ENCODE measurements around the gene NEBL.
"Not testable (repeated sequence)": the region's sequence is repeated elsewhere in the genome, so short reads cannot be mapped to it uniquely, and the experiment has no call there.

The NEBL gene, protein sequence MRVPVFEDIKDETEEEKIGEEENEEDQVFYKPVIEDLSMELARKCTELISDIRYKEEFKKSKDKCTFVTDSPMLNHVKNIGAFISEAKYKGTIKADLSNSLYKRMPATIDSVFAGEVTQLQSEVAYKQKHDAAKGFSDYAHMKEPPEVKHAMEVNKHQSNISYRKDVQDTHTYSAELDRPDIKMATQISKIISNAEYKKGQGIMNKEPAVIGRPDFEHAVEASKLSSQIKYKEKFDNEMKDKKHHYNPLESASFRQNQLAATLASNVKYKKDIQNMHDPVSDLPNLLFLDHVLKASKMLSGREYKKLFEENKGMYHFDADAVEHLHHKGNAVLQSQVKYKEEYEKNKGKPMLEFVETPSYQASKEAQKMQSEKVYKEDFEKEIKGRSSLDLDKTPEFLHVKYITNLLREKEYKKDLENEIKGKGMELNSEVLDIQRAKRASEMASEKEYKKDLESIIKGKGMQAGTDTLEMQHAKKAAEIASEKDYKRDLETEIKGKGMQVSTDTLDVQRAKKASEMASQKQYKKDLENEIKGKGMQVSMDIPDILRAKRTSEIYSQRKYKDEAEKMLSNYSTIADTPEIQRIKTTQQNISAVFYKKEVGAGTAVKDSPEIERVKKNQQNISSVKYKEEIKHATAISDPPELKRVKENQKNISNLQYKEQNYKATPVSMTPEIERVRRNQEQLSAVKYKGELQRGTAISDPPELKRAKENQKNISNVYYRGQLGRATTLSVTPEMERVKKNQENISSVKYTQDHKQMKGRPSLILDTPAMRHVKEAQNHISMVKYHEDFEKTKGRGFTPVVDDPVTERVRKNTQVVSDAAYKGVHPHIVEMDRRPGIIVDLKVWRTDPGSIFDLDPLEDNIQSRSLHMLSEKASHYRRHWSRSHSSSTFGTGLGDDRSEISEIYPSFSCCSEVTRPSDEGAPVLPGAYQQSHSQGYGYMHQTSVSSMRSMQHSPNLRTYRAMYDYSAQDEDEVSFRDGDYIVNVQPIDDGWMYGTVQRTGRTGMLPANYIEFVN

DNA sequence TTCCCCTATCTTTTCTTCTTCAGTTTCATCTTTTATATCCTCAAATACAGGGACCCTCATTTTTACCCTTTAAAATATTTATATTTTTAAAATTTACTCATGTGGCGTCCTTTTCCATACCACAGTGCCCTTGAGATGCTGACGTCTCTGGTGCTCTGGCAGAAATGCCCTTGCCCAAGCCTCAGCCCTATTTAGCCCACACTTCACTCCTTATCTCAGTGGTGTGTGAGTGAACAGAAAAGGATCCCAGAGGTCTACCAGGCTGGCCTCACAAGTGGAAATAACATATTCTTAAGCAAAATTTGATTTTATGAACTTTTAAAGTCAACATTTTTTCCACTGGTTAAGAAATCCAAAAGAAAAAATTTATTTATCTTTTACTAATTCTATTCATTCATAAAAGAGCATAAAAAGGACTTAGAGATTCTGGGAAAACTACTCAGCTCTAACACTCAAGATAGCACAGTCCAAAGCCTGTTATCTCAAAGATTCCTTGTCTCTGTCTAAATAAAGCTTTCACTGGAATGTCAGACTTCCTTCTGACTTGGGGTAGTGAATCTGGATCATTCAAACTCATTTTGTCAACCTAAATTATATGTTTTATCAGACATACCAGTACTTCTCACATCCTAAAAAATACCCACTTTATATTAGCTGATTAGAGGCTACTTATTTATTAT lies at the start of gene NEBL:
Gene NEBL, minus strand, starts transcription at position 166 of the 680 bp plus-strand sequence. Its CDS starts 106 bp downstream, at position 60.
- DNase-seq, result no peak

DNA sequence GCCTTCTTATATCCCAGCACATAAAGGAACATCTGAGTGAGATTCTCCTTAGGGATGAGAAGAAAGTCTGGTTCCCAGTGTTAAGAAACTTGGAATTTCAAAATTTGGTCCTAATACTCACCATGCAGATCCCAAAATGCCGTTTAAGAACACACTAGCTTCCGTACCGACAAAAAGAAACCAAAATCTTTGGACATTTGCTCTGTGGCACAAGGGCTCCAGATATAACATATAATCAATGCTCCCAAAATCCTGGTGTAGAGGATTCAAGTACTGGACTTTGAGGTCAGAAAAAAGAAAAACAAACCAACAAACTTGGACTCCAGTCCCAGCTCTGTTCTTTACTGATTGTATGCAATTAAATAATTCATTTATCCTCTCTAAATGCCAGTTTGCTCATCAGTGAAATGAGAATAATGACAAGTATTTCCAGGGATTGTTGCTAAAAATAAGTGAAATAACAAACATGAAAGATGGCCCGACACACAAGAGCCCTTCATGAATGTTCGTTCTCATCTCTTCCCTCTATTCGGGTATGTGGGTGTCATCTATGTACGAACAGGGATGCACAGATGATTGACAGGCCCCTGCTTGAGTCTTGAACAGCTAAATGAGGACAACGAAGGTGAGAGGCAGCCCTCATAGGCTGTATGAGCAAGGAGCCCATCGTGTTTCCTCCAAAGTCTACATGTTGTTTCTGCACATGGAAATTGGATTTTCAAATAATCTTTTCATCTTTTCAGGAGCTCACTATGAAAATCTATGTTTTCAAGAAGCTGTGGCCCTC lies 48.6 kb upstream of the NEBL start:
- no peak for DNase-seq

DNA sequence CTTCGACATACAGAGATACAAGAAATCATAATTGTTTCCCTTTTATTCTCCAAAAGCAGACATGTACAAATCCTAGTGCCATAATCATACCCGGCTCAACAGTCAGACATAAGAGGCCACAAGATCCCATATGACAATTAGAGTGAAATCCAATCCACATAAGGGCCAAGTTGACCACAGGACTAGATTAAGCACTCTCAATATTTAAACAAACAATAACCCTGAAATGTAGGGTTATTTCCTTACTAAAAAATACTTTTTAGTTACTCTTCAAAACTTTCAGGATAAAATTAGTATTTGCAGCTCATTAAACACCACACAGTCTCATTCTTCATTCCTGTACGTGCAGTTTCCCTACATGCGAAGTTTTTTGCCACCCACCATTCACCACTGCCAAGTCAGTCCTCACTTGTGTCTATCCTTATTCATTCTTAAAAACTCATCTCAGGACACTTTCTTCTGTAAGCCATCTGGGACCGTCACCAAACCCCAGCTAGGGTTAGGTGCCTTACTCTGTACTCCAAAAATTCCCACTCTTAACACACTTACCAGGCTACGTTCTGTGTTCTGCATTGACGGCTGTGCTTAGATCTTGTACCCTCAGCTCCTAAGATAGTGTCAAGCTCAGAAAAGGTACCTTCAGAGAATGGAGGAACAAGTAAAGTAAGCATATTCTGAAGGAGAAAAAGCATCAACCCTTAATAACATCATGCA lies 47.8 kb upstream of the NEBL start:
- DNase-seq, result no peak

DNA sequence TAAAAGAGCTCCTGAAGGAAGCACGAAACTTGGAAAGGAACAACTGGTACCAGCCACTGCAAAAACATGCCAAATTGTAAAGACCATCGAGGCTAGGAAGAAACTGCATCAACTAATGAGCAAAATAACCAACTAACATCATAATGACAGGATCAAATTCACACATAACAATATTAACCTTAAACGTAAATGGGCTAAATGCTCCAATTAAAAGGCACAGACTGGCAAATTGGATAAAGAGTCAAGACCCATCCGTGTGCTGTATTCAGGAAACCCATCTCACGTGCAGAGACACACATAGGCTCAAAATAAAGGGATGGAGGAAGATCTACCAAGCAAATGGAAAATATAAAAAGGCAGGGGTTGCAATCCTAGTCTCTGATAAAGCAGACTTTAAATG lies 42.3 kb upstream of the NEBL start:
- DNase-seq, result not testable (repeated sequence)

DNA sequence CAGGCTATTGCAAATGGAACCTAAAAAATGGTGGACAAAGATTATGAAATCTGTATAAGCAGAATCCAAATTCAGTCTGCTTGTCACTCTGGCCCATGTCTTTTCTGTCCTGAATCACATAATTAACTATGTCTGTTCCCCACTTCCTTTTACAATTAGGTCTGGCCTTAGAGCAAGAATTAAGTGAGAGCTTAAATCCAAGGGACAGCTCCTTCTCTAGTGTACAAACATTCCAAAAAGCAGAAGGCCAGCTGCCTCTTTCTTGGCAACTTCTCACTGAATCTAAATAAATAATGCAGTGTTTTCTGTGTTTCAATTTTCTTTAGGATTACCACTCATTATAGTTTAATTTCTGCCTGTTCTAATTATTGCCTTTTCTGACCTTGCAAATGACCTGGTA lies 39.3 kb upstream of the NEBL start:
- no peak for DNase-seq

DNA sequence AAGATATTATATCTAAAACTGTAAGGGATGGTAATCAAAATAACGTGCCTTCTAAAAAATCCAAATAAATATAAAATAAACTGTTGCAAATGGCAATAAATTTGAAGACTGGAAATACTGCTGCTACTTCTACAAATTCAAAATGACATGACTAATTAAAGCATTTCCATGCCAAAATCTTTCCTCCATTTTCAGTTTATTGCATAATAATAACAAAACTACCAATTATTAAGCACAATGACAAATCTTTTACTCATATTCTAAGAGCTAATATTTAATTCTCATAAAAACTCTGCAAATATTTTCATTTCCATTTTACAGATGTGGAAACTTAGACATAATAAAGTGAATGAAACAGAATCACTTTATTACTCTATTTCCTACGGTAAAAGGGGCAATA lies 38.8 kb upstream of the NEBL start:
- no peak for DNase-seq

DNA sequence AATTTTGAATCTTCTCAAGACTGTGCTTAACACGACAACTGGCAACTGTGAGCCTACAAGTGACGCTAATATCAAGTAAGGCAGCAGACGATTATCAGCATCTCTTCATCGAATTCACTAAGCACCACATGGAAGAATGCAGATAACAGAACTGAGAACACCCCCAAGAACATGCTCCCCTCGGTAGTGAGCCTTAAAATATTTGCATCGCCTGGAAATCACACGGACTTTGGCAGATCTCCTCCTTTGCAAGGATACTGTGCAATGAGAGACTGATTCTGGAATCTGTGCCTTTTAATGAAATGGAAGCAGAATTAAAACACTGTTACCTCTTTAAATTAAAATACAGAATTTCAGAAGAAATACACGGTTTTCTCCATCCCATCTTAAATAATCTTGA lies 38.2 kb upstream of the NEBL start:
- DNase-seq, result no peak

DNA sequence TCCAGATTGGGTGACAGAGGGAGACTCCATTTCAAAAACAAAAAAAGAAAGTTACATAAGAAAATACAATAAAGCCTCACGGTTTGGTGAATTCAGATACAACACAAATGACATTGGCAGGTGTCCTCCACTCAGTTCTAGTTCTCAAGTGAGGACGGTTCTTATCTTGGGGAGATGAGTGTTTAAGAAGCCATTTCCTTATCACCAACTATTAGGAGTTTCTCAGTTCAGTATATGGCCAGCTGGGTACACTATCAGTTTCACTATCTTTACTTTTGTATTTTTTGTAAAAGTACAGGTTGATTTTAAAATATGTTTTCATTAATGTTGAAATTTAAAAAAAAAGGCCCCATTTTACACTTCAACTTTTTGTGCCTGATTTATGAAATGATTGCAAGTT lies 36.6 kb upstream of the NEBL start:
- DNase-seq, result no peak

DNA sequence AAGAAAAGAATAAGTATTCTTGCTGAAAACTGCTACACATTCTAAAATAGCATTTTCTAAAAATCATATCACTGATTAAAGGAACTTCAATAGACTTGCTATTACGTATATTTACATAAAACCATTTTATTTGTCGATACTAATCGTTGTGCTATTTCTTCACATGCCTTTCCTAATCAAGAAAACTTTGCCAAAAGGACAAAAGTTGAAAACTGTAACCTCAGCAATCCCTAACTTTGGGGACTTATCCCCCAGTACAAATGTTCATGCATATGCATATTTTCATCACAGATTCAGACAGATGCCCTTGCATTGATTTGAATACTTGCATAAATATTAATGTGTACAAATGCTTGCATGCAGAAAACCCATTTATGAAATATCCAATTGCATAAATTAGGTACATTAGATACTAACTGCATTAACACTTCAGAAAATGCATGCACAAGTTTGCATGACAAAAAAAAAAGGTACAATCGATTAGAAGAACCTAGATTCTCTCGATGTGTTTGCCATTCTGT lies 35.6 kb upstream of the NEBL start:
- no peak for DNase-seq

DNA sequence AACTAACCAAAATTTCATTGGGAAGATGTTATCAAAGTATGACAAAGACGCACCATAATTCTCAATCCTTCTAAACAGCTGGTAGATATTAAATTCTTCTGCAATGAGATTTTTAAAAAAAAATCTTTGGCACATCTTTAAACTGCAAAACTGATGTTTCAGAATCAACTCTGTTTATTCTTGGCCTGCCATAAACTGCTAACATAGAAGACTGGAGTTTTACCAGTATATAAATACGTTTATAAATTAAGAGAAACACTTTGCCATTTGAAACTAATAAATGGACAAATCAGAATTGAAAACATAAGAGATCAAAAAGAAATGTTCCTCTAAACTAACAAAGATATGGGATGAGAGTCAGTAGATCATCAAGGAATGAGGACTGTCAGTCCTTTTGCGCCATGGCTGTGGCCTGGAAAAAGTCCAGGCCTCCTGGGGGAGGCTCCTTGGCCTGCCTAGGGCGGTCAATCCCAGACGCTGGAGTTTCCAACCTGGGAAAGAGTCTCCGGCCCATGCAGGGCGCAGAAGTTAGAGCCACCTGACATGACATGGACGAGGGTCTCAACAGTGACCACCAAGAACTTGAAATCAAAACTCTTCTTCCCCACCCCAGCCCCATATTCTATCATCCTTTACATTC lies 34.2 kb upstream of the NEBL start:
- DNase-seq, result no peak

DNA sequence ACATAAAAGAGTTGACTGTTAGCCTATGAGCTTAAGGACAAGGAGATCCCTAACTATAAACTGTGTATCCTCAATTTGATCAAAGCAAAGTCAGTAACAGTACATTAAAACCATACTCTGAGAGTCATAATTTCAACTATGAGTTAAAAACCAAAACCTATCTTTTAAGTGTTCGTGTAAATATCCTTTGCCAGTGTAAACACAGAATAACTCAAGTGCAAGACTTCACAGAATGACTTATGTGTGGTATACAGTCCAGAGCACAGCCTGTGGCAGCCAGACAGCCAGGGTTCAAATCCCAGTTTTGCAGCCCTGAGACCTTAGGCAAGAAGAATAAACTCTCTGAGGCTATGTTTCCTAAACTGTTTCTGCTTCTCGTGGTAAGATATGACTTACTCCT lies 30.3 kb upstream of the NEBL start:
- DNase-seq, result no peak

DNA sequence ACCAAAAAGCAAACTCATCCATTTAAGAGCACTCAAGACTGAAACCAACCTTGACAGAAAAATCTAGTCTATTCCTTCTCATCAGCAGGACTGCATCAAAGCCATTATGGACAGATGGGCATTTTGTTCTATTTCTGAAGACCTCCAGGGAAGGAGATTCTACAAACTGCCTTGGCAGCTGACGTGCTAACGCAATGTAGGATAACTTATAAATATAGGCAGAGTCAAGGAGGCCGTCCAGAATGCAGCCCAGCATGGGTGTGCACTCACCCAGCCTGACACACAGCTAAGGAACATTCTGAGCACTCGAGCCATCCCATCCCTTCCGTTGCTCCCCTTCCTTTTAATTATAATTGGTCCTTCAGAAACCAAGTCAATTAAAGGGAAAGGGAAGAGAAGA lies 25.3 kb upstream of the NEBL start:
- DNase-seq, result peak; percentile 37

DNA sequence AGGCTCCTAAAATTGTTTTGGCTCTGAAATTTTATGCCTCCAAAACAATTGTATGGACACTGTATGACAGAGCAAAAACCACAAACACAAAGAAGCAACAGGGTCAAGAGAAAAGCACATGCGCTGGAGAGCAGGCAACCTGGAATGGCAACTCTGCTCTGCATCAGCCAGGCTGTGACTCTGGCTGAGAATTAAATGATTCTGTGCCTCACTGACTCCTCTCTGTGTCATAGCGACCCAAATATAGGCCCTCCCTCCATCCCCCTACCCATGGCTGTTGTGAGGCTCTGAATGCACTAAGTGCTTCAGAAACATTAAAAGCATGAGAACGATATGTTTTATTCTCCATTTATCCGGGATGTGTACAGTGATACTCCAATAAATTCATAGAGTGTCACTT lies 24.9 kb upstream of the NEBL start:
- DNase-seq, result no peak

DNA sequence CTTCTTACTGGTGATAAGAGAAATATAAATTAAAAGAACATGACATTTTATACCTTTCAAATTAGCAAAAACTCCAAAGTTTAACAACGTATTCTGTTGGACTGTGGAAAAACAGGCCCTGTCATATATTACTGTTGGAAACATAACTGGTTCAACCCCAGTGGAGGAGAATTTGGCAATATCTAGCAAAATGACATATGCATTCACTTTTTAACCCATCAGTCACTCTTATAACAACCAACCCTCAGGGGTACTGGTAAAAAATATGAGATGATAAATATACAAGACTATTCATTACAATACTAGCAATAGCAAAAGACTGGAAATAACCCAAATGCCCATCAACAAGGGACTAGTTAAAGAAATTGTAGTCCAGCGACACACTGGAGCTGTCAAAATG lies 22.9 kb upstream of the NEBL start:
- DNase-seq, result no peak

DNA sequence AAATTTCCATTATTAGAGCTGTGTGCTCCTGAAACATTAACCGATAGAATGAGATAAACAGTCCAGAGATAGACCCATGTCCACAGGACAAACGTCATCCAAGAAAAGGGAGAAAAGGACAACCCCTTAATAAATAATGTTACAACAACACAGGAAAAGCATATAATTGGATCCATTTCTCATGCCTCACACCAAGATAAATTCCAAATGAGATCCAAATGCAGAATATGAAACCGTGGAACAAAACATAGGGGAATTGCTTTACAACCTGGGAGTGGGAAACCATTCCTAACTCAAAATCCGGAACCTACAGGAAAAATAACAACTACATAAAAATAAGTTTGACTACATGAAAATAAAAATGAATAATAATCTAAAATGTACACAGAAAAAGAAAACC lies 22.4 kb upstream of the NEBL start:
- no peak for DNase-seq

DNA sequence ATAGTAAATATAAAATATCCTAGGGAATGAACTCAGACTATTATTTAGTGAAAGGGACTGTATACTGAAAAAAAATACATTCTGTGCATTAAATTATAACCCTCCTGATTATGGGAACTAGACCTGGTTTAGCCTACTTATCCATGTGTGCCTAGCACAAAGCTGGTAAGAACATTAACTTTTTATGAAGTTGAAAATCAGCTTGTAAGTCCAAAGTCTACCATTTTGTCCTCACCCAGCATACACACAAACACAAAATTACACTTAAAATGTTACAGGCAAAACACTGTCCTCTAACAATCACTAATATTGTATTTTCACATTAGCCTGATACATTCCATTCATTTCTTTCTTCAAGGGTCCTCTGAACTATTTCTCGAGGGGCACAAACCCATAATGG lies 19.9 kb upstream of the NEBL start:
- DNase-seq, result no peak

DNA sequence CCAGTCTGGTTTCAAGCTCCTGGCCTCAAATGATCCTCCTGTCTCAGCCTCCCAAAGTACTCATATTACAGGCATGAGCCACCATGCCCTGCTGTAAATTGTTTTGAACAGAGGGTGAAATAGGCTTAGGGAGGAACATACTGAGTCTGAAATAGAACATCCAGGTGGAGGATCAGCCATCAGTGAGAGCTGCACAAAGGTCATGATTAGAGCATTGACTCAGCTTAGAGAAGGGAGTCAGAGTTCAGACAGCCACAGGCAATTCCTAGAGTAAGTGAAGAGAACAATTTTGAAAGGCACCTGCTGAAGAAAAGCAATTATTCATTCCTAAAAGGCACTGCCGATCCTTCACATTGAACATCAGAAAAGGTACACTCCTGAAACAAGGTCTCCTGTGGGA lies 15.9 kb upstream of the NEBL start:
- no peak for DNase-seq

DNA sequence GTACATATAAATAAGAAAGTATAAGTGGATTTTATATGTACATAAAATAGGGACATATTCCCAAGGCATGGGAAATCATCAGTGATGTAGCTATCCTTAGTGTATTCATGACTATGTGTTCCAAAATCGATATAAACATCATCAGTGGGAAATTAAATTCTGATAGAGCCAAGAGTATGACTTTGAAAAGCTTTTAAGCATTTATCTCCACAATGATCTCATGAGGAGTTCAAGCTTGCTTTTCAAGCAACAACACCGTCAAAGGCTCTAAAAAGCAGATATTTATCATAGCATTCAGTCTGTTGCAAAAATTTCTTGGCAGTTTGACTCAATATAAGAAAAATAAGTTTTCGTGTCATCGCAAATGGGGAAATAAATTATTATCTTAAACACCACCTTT lies 14.5 kb upstream of the NEBL start:
- no peak for DNase-seq

DNA sequence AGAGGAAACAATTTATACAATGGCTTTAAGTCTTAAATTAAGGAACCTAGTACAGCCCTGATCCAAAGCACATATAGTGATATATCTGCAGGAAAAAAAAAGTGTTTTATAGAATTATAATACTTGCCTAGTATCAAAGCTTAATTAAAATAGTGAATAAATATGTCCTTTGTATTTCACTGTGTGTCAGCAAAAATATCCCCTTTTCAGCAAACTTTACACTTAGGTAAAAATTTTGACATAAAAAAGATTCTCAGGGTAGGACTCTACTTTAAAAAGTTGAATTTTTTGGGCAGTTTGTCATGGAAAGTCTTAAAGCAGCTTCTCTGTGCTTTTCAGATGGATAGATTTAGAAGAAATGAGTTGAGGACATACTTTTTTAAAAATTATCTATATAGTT lies 12.7 kb upstream of the NEBL start:
- no peak for DNase-seq

DNA sequence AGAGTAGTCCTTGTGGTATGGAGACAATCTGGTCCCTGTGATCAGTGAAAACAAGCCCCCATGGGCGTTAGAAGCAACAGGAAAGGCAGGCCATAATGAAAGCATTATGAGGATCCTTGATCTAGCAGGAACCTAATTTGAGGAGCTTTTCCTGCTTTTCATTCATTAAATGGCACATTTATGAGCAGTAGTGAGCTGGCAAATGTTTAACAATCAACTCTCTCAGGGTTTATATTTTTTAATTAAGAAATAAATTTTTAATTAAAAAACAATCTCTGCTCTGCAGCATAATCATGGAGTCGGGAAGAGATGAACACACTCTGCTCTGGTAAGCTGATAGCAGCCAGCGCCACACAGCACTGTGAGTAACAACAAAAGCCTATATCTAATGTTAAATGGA lies 11.3 kb upstream of the NEBL start:
- DNase-seq, result no peak
